Retinal pigment epithelial cell (primary cell): ENCODE data around the gene SYNDIG1.

Experiments
- DNase-seq: peaks from one replicate; pipeline ENCODE4 v3.0.0-alpha.2; 2010; ENCODE audit warnings: low read depth
- H3K4me3 ChIP-seq: 2 replicates; pipeline ENCODE4 v1.5.1; 2011; ENCODE audit warnings: mild to moderate bottlenecking, low read length, control low read depth, moderate library complexity
- TF ChIP-seq, protein P1 (sequence below): conservative IDR thresholded peaks from 2 replicates; pipeline ENCODE4 v1.5.1; 2011; ENCODE audit warnings: low read depth, low read length, control low read depth, inconsistent platforms

Gene SYNDIG1

DNA sequence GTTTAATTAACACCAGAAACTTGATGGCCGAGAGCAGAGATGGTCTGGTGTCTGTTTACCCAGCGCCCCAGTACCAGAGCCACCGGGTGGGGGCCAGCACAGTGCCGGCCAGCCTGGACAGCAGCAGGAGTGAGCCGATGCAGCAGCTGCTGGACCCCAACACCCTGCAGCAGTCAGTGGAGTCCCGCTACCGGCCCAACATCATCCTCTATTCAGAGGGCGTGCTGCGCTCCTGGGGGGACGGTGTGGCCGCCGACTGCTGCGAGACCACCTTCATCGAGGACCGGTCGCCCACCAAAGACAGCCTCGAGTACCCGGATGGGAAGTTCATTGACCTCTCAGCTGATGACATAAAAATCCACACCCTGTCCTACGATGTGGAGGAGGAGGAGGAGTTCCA is 73.7 kb downstream of the SYNDIG1 start:
- TF ChIP-seq, protein P1, sequence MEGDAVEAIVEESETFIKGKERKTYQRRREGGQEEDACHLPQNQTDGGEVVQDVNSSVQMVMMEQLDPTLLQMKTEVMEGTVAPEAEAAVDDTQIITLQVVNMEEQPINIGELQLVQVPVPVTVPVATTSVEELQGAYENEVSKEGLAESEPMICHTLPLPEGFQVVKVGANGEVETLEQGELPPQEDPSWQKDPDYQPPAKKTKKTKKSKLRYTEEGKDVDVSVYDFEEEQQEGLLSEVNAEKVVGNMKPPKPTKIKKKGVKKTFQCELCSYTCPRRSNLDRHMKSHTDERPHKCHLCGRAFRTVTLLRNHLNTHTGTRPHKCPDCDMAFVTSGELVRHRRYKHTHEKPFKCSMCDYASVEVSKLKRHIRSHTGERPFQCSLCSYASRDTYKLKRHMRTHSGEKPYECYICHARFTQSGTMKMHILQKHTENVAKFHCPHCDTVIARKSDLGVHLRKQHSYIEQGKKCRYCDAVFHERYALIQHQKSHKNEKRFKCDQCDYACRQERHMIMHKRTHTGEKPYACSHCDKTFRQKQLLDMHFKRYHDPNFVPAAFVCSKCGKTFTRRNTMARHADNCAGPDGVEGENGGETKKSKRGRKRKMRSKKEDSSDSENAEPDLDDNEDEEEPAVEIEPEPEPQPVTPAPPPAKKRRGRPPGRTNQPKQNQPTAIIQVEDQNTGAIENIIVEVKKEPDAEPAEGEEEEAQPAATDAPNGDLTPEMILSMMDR, result no peak
- H3K4me3 ChIP-seq, result no peak overlapping the region
- no peak for DNase-seq

DNA sequence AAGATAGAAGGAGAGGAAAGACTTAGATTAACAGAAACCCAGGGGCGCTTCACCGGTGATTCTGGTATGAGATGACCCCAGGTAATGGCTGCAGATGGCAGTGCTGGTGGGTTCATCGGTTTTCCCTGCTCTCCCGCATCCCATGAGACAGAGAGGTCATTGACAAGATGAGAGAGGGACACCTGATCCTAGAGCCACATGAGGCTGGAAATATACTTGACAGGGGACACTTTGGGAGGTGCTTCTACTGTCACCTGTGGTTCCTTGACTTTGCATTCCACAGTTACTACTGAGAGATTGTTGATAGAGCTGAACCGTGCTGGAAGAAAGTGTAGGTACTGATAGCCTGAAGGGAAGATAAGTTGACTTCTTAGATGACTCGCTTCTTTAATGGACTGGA is 74.3 kb downstream of the SYNDIG1 start:
- no peak for DNase-seq
- TF ChIP-seq, protein P1, result no peak
- no peak overlapping the region for H3K4me3 ChIP-seq

DNA sequence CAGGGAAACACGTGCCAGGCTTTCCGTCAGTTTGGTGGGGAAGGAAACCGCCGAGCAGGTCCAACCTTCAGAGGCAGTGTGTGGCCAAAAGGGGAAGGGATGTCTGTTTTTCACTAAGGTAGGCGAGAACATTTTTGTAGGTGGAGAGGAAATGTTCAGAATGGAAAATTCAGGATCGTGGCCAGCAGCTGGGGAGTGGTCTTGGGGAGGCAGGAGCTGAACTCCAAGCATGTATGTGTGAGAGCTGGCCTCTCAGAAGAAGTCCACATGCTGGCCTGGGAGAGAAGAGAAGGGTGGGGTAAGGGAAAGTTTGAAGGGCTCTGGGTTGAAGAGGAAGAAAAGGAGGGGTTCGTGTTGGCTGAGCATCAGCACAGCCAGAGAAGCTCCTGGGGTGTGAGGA is 74.9 kb downstream of the SYNDIG1 start:
- DNase-seq, result no peak
- TF ChIP-seq, protein P1, result no peak

DNA sequence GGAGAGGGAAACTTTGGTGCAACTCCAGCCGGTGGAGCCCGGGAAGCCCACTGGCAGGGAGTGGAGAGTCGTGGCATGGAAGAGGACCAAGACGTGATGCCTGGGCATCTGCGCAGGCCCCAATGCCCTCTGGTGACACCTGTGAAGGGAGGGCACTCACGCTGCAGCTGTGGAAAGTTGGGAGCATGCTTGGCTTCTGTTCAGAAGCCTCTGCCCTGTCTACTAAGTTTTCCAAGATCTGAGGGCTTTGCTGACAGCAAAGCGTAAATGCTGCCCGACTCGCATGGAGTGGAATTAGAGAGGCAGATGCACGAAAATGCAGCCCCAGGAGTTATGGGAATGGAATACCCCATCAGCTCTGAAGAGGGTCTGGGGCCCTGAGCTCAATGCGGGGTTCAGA is 75.7 kb downstream of the SYNDIG1 start:
- H3K4me3 ChIP-seq, result no peak overlapping the region
- TF ChIP-seq, protein P1, result no peak
- no peak for DNase-seq

More for the DNA sequence above, 74.9 kb downstream of the SYNDIG1 start:
- H3K4me3 ChIP-seq, result no peak overlapping the region

DNA sequence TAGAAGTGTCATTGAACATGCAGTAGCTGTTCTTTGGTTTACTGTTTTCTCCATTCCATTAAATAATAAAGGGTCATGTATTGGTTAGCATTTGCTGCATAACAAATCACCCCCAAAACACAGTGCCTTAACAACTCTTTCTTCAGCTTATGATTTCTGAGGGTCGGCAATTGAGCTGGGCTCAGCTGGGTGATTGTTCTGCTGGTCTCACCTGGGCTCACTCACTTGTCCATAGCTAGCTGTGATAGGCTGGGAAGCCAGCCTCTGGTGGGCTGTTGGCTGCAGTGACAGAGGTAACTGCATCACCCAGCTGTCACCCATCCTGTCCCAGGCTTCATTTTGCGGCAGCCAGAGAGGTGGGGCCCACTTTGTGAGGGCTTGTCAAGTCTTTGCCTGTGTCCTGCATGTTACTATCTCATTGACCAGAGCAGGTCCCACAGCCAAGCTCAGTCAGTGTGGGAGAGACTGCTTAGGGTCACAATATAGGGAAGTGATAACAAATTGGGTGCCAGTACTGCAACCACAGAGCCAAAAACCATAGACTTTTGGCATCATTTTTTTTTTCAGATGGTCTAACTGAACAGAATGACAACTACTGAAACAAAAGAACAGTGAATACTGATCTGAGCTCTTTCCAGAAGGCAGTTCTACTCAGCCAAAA is 76.9 kb downstream of the SYNDIG1 start:
- DNase-seq, result no peak
- TF ChIP-seq, protein P1, result no peak

DNA sequence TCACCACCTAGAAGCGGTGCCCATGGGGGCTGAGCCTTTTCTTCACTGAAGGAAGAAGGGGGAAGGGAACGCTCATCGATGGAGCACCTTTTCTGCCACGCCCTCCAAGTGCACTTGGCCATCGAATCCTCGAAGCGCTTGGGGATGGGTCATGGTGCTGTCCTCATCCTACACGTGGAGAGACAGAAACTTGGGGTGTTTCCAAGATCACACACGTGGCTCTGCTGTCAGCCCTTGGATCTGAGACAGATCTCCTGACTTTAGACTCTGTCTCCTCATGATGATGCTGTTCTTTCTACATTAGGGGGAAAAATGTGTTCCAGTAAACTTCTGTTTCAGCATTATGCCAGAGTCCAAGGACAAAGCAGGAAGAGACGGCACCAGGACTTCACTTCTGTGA is 78.5 kb downstream of the SYNDIG1 start:
- no peak overlapping the region for H3K4me3 ChIP-seq
- TF ChIP-seq, protein P1, result no peak
- no peak for DNase-seq

More for the DNA sequence above, 76.9 kb downstream of the SYNDIG1 start:
- H3K4me3 ChIP-seq, result no peak overlapping the region

DNA sequence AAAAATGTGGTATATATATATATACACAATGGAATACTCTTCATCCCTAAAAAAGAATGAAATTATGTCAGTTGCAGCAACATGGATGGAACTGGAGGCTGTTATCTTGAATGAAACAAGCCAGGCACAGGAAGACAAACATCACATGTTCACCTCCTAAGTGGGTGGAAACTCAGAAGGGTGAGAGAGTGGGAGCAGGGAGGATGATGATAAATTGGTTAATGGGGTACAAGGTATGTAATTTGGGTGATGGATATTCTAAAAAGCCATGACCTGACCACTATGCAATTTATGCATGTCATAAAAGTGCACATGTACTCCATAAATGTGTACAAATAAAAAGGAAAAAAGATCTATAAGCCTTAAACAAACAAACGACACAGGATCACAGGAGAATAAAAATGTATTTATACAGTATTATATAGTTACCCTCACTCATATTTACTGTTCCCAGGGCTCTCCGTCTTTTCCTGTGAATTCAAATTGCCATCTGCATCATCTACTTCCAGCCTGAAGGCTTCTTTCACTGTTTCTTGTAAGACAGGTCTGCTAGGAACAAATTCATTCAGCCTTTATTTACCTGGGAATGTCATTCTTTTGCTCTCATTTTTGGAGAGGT is 89.8 kb downstream of the SYNDIG1 start:
- no peak overlapping the region for H3K4me3 ChIP-seq
- DNase-seq, result no peak
- TF ChIP-seq, protein P1, result no peak
